ENCODE measurements around the gene A3GALT2.

A3GALT2 gene

DNA sequence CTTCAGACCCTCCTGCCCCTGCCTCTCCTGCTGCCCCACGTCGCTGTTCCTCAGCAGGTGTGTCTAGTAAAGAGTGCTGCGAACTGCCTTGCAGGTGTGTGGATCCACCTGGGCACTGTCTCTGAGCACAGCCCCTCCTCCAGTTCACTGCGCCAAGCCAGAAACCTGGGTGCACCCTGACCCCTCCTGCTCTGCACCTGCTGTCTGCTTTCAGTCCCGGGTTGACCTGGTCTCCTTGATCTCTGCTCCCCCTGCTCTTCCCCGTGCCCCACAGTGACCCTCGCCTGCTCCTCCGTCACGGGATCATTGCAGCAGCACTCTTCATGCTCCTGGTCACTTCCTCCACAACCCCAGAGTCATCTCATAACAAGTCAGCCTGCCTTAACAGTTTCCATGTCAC lies 6.5 kb downstream of the A3GALT2 start:
- no peak overlapping the region for H3K4me2 ChIP-seq (ENCODE audit: low read length, poor library complexity, severe bottlenecking)
- no peaks in the 10 kb centered on the region for H3K9me3 ChIP-seq (ENCODE audit: control insufficient read depth, low read length)
- H2BK12ac ChIP-seq (ENCODE audit: low read length in 2 of 2): no peak overlapping the region
- no peak overlapping the region for H3K23ac ChIP-seq (ENCODE audit: low read length in 2 of 2)
- peaks cover 12% of the 10 kb centered on the region for H3K4me1 ChIP-seq (ENCODE audit: control insufficient read depth, insufficient read depth, low read depth, low read length)
- H3K9ac ChIP-seq (ENCODE audit: low read length): no peak overlapping the region
- no peak overlapping the region for H2AK5ac ChIP-seq (ENCODE audit: low read length, severe bottlenecking)
- H3K18ac ChIP-seq (ENCODE audit: low read depth in 1 of 2, low read length in 2 of 2): no peak overlapping the region
- no peak overlapping the region for H3K4ac ChIP-seq (ENCODE audit: low read depth in 1 of 2, low read length in 2 of 2)
- no peak overlapping the region for H2BK120ac ChIP-seq (ENCODE audit: low read depth, low read length)
- H2BK5ac ChIP-seq (ENCODE audit: low read depth, low read length, poor library complexity, severe bottlenecking): no peak overlapping the region
- no peak overlapping the region for H2AFZ ChIP-seq (ENCODE audit: low read depth, low read length)
- no peaks in the 10 kb centered on the region for H3K36me3 ChIP-seq (ENCODE audit: control insufficient read depth in 1 of 2, insufficient read depth in 2 of 2, low read depth in 1 of 2, low read length in 2 of 2)
- no peak overlapping the region for H4K91ac ChIP-seq (ENCODE audit: low read length)
- H2BK15ac ChIP-seq (ENCODE audit: low read depth, poor library complexity, severe bottlenecking): no peak overlapping the region
- no peak overlapping the region for H3K4me3 ChIP-seq (ENCODE audit: insufficient read depth in 1 of 2, low read depth in 1 of 2, low read length in 2 of 2)
- no peak for DNase-seq
- H3K27ac ChIP-seq (ENCODE audit: low read length, poor library complexity, severe bottlenecking): no peak overlapping the region
- H4K8ac ChIP-seq (ENCODE audit: low read length): no peak overlapping the region
- no peaks in the 10 kb centered on the region for H3K27me3 ChIP-seq (ENCODE audit: control insufficient read depth in 1 of 2, insufficient read depth in 1 of 2, low read length in 2 of 2)
- WGBS: 82% methylated on average over 9 of the region's 9 CpGs
- H3K79me1 ChIP-seq (replicated peaks; ENCODE audit: low read length, poor library complexity, severe bottlenecking): no peaks in the 10 kb centered on the region
- no peak overlapping the region for H3K14ac ChIP-seq (ENCODE audit: low read length in 2 of 2)

DNA sequence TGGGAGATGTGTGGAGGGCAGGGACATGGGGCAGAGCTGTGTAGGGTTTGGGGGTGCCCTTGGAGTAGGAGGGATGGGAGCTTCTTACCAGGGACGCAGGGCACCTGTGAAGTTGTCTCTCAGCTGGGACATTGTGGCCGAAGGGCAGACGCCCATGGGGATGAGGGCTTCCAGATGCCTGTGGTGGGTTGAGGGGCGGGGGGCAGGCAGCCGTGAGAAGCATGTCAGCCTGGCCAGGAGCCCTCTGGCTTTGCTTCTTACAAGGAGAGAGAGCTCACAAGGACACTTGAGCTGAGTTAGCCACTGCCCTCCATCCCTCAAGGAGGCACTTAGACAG lies 8.5 kb downstream of the A3GALT2 start:
- Histone ChIP-seq H3K36me3 (ENCODE audit: control insufficient read depth in 1 of 2, insufficient read depth in 2 of 2, low read depth in 1 of 2, low read length in 2 of 2) (no peaks in the 10 kb centered on the region), H3K23ac (ENCODE audit: low read length in 2 of 2) (no peak overlapping the region), H3K79me1 (replicated peaks; ENCODE audit: low read length, poor library complexity, severe bottlenecking) (no peaks in the 10 kb centered on the region), H2BK5ac (ENCODE audit: low read depth, low read length, poor library complexity, severe bottlenecking) (no peak overlapping the region), H4K8ac (ENCODE audit: low read length) (no peak overlapping the region), H2BK15ac (ENCODE audit: low read depth, poor library complexity, severe bottlenecking) (no peak overlapping the region), H2BK12ac (ENCODE audit: low read length in 2 of 2) (no peak overlapping the region), H3K9ac (ENCODE audit: low read length) (no peak overlapping the region), H3K14ac (ENCODE audit: low read length in 2 of 2) (no peak overlapping the region), H4K91ac (ENCODE audit: low read length) (no peak overlapping the region), H3K4me1 (ENCODE audit: control insufficient read depth, insufficient read depth, low read depth, low read length) (peaks cover 18% of the 10 kb centered on the region), H2AFZ (ENCODE audit: low read depth, low read length) (no peak overlapping the region), H3K4ac (ENCODE audit: low read depth in 1 of 2, low read length in 2 of 2) (no peak overlapping the region), H3K4me2 (ENCODE audit: low read length, poor library complexity, severe bottlenecking) (no peak overlapping the region), H3K18ac (ENCODE audit: low read depth in 1 of 2, low read length in 2 of 2) (no peak overlapping the region), H3K9me3 (ENCODE audit: control insufficient read depth, low read length) (no peaks in the 10 kb centered on the region), H3K27me3 (ENCODE audit: control insufficient read depth in 1 of 2, insufficient read depth in 1 of 2, low read length in 2 of 2) (no peaks in the 10 kb centered on the region), H2AK5ac (ENCODE audit: low read length, severe bottlenecking) (no peak overlapping the region), H3K27ac (ENCODE audit: low read length, poor library complexity, severe bottlenecking) (no peak overlapping the region), H2BK120ac (ENCODE audit: low read depth, low read length) (no peak overlapping the region), H3K4me3 (ENCODE audit: insufficient read depth in 1 of 2, low read depth in 1 of 2, low read length in 2 of 2) (no peak overlapping the region)
- 90% methylated on average over 5 of the region's 5 CpGs for WGBS
- DNase-seq: no peak

DNA sequence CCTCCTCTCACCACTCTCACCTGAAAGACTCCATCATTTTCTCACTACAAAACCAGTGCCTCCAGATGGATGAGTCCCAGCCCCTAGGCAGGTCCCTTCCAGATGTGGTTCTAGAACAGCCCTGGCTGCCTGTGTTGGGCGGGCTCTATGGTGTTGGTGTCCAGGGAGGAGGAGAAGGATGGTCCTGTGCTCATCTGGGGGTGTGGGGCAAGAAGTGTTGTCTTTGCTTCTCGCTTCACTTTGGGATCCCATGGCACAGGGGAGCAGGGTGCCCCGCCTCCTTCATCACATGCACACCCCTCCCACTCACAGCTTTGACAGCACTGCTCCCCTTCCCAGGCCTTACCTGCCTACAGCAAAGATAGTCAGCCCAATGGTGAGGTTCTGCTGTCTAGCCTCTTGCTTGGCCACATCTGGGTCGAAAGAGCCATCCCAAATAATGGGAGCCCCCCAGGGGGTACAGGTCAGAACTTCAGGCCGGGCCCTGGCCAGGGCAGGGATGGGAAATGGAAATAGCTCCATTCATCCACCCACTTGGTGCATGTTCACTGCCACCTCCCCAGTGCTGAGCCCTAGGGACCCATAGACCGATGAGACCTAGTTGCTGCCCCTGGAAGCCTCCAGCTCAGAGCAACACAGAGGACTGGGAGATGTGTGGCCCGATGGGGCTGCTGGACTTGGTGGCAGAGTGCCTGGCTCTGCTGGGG lies 9.0 kb downstream of the A3GALT2 start:
- Histone ChIP-seq H3K18ac (ENCODE audit: low read depth in 1 of 2, low read length in 2 of 2) (no peak overlapping the region), H3K23ac (ENCODE audit: low read length in 2 of 2) (no peak overlapping the region), H2BK12ac (ENCODE audit: low read length in 2 of 2) (no peak overlapping the region), H3K27ac (ENCODE audit: low read length, poor library complexity, severe bottlenecking) (no peak overlapping the region), H3K79me1 (replicated peaks; ENCODE audit: low read length, poor library complexity, severe bottlenecking) (peaks cover under 1% of the 10 kb centered on the region), H2BK120ac (ENCODE audit: low read depth, low read length) (no peak overlapping the region), H4K91ac (ENCODE audit: low read length) (no peak overlapping the region), H2BK5ac (ENCODE audit: low read depth, low read length, poor library complexity, severe bottlenecking) (no peak overlapping the region), H3K36me3 (ENCODE audit: control insufficient read depth in 1 of 2, insufficient read depth in 2 of 2, low read depth in 1 of 2, low read length in 2 of 2) (peaks cover 0 to 4% of the 10 kb centered on the region in 2 experiments), H3K4me2 (ENCODE audit: low read length, poor library complexity, severe bottlenecking) (no peak overlapping the region), H4K8ac (ENCODE audit: low read length) (no peak overlapping the region), H2BK15ac (ENCODE audit: low read depth, poor library complexity, severe bottlenecking) (no peak overlapping the region), H3K4ac (ENCODE audit: low read depth in 1 of 2, low read length in 2 of 2) (no peak overlapping the region), H3K14ac (ENCODE audit: low read length in 2 of 2) (no peak overlapping the region), H3K27me3 (ENCODE audit: control insufficient read depth in 1 of 2, insufficient read depth in 1 of 2, low read length in 2 of 2) (no peaks in the 10 kb centered on the region), H2AK5ac (ENCODE audit: low read length, severe bottlenecking) (no peak overlapping the region), H2AFZ (ENCODE audit: low read depth, low read length) (no peak overlapping the region), H3K4me1 (ENCODE audit: control insufficient read depth, insufficient read depth, low read depth, low read length) (peaks cover 19% of the 10 kb centered on the region), H3K9me3 (ENCODE audit: control insufficient read depth, low read length) (no peaks in the 10 kb centered on the region), H3K9ac (ENCODE audit: low read length) (no peak overlapping the region), H3K4me3 (ENCODE audit: insufficient read depth in 1 of 2, low read depth in 1 of 2, low read length in 2 of 2) (no peak overlapping the region)
- 95% methylated on average over 7 of the region's 7 CpGs for WGBS
- no peak for DNase-seq

DNA sequence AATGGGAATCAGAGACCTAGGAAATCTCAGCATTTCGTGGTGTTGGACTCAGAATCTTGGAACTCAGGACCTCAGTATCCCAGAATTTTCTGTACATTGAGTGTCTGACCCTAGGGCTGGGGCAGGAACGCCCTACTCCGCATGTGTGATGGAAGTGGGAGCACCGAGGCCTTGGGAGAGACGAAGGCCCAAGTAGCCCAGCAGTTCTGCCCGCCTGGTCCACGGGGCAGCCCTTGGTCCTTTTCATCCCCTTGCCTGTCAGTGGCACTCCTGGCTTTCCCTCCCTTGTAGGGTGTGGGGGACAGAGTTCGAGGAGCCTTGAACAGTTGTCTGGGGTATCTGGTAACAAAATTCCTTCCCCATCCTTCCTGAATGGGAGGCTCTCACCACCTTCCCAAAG lies 10.2 kb downstream of the A3GALT2 start:
- Histone ChIP-seq H3K4me1 (ENCODE audit: control insufficient read depth, insufficient read depth, low read depth, low read length) (peaks cover 15% of the 10 kb centered on the region), H3K27ac (ENCODE audit: low read length, poor library complexity, severe bottlenecking) (no peak overlapping the region), H3K18ac (ENCODE audit: low read depth in 1 of 2, low read length in 2 of 2) (no peak overlapping the region), H3K14ac (ENCODE audit: low read length in 2 of 2) (no peak overlapping the region), H3K4me3 (ENCODE audit: insufficient read depth in 1 of 2, low read depth in 1 of 2, low read length in 2 of 2) (no peak overlapping the region), H3K9me3 (ENCODE audit: control insufficient read depth, low read length) (no peaks in the 10 kb centered on the region), H2BK12ac (ENCODE audit: low read length in 2 of 2) (no peak overlapping the region), H3K9ac (ENCODE audit: low read length) (no peak overlapping the region), H2BK5ac (ENCODE audit: low read depth, low read length, poor library complexity, severe bottlenecking) (no peak overlapping the region), H2AK5ac (ENCODE audit: low read length, severe bottlenecking) (no peak overlapping the region), H3K23ac (ENCODE audit: low read length in 2 of 2) (no peak overlapping the region), H3K4me2 (ENCODE audit: low read length, poor library complexity, severe bottlenecking) (no peak overlapping the region), H2BK120ac (ENCODE audit: low read depth, low read length) (no peak overlapping the region), H2BK15ac (ENCODE audit: low read depth, poor library complexity, severe bottlenecking) (no peak overlapping the region), H2AFZ (ENCODE audit: low read depth, low read length) (no peak overlapping the region), H3K4ac (ENCODE audit: low read depth in 1 of 2, low read length in 2 of 2) (no peak overlapping the region), H3K36me3 (ENCODE audit: control insufficient read depth in 1 of 2, insufficient read depth in 2 of 2, low read depth in 1 of 2, low read length in 2 of 2) (peaks cover 0 to 11% of the 10 kb centered on the region in 2 experiments), H4K8ac (ENCODE audit: low read length) (no peak overlapping the region), H3K79me1 (replicated peaks; ENCODE audit: low read length, poor library complexity, severe bottlenecking) (peaks cover 2% of the 10 kb centered on the region), H4K91ac (ENCODE audit: low read length) (no peak overlapping the region), H3K27me3 (ENCODE audit: control insufficient read depth in 1 of 2, insufficient read depth in 1 of 2, low read length in 2 of 2) (peaks cover 0 to 4% of the 10 kb centered on the region in 2 experiments)
- no peak for DNase-seq
- 85% methylated on average over 8 of the region's 8 CpGs for WGBS

All from mesenchymal stem cell (in vitro differentiated cells and primary cell).